Activated CD4-positive, alpha-beta T cell treated with anti-CD3 and anti-CD28 coated beads for 48 hours (primary cell): ENCODE results near the gene UGT1A9.
A peak's percentile ranks its signal among the peaks of the same experiment; 100 is the strongest.

ENCODE experiments used
- DNase-seq: peaks from one replicate; pipeline ENCODE4 v3.0.0-alpha.2; 2020

The UGT1A9 gene

DNA sequence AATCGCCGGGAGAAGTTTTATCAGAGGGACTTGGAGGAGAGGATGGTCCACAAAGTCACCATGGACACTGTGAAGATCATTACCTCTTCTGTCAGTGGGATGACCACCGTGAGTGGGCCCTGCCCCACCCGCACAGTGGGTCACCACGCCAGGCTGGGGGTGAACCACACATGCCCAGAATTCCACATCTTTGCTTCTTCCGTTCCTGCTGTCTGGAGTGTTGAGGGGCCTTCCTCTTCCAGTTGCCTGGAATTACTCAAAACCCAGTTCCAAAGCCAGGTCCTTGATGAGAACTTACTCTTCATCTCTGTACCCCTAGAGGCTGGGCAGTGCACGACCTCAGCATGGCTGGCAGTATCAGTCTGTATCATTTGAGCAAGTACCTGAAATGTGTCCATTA is 128.5 kb downstream of the UGT1A9 start:
- no peak for DNase-seq

DNA sequence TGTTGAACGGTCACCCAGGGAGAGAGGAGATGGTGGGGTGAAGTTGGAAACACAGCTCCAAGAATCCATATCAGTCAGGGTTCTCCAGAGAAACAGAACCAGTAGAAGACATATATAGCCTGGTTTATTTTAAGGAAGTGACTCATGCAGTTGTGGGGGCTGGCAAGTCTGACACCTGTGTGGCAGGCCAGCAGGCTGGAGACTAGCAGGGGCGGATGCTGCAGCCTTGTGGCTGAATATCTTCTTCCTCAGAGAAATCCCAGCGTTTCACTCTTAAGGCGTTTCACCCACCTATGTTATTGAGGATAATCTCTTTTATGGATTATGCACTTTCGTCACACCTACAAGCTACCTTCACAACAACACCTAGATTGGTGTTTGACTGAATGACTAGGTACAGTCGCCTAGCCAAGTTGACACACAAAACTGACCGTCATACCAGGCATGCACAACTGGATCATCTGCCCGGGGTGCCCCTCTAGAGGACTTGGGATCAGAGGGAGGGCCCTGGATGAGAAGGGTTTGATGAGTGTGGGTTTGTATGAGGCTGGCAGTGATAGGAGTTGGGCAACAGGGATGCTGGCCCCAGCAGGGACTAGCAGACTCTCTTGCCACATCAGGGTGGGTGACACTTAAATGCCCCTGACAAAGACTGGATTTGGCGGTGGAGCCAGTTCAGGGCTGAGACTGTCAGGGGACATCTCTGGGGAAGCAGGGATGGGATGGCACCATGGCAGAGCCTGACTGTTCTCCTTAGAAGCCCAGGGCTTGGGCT is 129.8 kb downstream of the UGT1A9 start:
- DNase-seq, result peak; percentile 25

DNA sequence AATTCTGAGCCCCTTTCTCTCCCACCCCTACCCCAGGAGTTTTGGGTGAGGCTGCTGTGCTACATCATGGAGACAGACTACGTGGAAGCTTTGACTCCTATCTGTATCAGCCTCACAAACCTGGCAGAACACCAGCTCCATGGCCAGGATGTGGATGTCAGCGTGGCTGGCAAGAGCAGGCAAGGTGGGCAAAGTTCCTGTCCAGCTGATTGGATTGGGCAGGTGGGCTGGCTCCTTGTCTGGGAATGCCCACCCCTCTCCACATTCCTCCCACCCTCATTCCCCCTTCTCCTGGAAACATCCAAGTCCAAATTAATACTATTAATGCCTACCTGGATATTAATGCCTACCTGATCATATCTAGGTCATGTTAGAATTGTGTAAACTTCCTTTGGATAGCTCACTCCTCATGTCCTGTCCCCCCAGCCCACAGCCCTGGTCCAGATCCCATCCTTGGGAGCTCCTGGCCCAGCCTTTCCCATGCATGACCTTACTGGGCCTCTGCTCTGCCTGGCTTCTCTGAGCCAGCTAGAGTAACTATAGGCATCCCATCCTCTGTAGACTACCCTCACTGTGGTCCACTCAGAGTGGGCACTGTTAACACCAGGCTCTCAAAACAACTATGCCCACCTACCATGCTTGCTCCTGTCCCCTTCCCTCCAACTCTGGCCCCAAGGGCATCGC is 130.6 kb downstream of the UGT1A9 start:
- DNase-seq, result no peak

DNA sequence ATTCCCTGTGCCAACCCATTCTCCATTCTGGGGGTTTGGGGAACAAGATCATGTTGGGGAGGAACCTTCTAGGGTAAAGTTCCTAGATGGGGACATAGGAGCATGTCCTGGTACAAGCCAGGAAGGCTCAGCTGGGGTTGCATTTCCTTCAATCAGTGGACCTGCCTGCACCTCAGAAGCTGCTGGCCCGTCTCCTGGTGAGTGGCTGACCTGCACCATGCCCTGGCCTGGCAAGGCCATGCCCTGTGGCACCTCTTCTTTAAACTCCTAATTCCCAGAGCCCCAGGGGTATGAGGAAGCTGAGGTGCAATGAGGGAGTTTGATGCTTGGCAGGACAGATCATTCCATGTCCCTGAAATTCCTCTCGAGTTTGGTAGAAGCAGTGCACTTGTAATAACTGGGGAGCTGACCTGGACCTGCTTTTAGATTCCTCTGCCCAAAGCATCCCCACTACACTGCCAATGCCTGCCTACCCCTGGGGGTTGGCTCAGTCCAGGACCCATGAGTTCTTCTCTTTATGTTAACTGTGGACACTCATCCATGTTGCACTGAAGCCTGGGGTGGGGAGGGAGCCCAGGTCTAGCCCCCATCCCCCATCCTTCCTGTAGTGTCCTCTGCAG is 131.7 kb downstream of the UGT1A9 start:
- no peak for DNase-seq

DNA sequence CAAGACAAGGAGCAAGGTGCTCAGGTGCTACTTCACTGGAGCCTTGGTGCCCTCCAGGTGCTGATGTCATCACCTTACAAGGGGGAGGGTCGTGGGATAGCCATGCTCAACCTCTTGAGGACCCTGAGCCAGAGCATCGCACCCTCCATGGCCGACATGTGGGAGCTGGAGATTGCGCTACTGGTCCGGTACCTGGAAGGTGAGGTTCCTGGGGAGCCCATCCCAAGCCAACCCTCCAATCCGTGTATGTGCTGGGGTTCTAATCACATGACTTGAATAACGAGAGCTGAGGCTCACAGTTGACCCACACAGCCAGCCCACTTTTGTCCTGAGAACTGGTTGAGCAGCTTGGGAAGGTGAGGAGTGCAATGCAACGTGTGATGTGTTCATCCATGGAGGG is 132.3 kb downstream of the UGT1A9 start:
- no peak for DNase-seq

DNA sequence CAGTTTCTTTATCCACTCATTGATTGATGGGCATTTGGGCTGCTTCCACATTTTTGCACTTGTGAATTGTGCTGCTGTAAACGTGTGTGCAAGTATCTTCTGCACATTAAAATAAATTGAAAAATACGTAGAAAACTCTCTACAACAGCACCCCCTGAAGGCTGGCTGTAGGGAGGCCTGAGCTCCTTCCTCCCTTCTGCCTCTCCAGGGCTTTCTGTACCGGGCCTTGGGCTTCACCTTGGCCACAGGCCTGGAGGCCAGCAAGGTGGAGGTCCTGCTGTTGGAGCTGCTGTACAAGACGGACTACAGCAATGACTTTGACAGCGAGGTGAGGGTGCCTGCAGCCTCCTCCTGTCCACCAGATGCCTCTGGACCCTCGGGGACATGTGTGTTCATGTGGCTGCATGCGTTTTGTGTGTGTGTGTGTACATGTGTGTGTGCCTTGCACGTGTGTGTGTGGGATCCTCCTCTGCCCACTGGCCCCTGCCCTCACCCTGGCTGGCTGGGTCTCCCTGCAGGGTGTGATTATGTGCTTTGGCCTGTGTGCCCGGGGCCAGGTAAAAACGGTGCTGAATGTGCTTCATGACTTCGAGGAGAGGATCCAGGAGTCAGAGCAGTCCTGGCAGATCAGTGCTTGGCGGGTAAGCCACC is 135.6 kb downstream of the UGT1A9 start:
- no peak for DNase-seq

DNA sequence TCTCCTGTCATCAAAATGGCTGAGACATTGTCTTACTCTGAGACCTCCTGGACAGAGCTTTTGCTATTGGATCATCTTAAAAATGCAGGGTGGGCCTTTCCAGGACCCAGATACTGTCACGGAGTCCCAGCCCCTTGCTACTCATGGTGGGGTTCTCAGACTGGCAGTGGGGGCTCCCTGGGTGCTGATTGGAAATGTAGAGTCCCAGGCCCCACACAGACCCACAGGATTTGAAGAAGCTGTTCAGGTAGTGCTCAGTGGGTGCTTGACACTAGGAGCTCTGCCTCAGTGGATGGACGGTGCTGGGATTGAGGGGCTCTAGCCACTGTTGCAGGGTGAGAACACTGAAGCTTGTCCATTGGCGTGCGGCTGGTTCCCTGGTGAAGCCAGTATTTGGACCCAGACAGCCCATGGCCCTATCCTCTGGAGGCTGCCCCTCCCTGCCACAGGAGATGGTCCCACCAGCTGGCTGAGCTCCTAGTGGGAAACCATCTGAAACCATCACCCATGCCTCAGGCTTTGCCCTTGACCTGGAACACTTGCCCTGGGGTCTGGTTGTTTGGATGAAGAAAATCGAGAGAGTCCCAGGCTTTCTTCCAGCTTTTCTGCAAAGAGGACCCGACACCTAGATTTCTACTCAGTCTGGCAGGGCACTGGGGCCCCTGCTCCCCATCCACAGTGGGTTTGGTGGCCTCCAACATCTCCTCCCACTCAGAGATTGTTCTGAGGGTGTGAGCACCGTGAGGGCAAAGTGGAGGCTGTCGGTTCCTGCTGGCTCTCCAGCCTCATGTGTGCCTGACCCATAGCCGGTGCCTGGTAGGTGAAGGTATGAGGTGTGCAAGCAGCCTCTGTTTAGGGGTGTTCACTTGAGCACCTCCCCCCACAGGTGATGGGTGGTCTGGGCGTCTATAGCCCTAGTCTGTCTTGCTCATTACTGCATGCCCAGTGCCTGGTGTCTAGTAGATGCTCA is 136.6 kb downstream of the UGT1A9 start:
- no peak for DNase-seq

DNA sequence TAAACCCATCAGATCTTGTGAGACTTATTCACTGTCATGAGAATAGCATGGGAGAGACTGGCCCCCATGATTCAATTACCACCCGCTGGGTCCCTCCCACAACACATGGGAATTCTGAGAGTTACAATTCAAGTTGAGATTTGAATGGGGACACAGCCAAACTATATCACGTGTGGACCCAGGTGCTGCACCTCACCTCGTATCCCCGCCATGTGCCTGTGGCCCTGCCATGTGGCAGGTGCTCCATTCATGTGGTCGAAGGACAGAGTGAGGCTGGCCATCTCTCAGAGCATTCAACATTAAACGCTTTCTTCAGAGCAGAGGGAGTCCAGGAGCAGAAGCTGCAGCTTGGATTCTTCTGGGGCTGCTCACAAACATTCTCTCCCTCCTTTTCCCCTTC is 138.7 kb downstream of the UGT1A9 start:
- no peak for DNase-seq

DNA sequence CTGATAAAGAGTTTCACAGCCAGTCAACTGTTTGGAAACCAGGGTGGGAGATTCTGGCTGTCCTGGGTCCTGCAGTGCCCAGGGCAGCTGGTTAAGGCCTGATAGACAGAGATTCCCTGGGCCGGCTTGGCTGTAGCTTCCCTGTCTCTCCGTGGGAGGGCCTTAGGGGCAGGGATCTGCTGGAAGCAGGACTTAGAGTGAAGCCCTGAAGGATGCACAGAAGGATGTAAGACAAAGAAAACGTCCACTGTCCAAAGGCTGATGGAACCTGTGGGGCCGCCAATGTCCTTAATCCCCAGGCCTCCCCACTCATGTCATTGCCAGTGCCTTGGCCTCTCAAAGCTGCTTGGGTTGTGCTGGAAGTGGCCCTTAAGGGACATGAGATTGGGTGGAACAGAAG is 139.4 kb downstream of the UGT1A9 start:
- no peak for DNase-seq

DNA sequence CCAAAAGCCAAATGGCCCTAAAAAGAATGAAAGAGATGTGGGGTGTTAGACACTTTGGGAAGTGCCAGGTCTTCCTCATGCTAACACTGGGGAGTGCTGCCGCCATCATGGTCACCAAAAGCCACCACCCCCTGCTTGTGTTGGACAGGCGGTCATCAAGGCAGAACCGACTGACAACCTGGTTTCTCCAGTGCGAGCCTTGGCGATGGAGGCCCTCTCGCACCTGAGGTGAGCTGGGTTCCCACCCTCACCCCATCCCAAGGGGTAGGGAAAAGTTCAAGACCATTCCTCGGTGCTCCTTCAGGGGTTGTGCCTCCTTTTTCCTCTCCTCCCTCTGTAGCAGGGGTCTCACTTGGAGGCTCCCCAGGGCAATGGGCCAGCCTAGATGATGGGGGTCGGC is 140.0 kb downstream of the UGT1A9 start:
- no peak for DNase-seq

DNA sequence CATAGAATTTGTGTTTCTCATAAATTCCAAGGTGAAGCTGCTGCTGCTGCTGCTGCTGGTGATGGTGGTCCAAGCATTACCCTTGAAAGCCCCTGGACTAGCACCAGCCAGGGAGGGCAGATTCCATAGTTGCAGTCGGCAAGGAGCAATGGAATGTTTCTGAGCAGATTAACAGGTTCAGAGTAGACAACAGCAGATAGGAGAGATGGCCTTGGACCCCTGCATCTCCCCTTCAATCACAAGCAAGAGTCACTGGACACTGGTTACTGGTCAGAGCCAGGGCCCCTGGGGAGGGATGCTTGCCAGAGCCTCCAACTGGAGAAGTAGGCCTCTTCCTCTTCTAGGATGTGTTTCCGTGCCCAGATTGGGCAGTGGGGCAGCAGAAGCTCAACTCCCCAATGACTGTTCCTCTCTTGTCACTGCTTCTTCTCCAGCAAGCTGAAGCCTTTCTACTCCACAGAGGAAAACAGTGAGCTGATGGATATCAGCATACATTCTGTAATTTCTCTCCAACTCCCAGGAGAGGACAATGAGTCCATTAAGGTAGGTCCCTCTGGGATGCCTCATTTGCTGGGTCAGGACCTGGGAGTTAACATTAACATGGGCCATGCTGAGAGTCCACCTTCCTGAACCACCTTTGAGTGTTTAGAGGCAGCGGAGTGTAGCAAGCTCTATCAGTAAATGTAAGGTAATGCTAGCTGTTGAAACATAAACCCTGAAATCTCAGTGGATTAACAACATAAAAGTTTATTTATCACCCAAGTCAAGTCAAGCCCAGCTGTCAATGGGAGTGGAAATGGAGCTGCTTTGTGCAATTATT is 141.7 kb downstream of the UGT1A9 start:
- DNase-seq, result no peak

DNA sequence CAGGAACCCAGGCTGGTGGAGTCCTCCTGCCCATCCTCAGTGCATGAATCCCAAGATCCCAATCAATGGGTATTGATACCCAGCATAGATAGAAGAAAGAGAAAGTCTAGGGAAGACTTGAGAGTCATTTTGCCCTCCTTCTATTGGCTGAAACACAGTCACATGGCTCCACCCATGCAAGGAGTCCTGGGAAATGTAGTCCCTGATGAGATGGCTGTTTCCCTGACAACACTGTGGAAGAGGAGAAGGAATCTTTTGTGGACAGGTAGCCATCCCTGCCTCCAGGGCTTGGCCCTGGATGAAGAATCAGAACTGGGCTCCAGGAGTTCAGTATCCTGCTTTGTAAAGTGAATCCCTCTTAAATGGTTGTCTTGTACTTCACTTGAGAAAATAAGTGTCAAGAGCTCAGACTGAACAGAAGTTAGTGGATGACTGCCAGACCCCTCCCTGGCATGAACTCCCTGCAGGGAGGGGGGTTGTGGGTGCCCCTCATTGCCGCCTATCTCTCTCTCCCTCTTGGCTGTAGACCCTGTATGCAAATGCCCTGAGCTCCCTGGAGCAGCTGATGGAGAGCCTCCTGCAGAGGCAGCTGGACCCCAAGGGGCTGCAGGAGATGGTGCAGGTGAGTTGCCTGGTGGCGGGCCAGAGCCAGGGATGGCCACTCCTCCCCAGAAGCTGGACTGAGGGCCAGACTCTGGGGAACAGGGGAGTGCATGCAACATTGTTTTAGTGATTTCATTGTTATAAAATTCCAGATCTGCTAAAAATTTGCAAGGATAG is 142.5 kb downstream of the UGT1A9 start:
- DNase-seq, result no peak

DNA sequence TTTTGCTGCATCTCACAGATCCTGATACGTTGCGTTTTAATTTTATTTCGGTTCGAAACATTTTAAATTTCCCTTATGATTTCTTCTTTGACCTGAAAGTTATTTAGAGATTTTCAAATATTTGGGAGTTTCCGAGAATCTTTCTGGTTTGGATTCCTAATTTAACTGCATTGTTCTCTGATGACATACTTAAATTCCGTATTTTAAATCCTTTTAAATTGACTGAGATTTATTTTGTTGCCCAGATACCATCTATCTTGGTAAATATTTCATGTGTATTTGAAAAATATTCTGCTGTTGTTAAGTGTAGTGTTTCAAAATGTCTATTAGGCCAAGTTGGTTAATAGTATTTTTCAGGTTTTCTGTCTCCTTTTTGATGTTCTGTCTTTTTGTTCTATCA is 144.2 kb downstream of the UGT1A9 start:
- no peak for DNase-seq

DNA sequence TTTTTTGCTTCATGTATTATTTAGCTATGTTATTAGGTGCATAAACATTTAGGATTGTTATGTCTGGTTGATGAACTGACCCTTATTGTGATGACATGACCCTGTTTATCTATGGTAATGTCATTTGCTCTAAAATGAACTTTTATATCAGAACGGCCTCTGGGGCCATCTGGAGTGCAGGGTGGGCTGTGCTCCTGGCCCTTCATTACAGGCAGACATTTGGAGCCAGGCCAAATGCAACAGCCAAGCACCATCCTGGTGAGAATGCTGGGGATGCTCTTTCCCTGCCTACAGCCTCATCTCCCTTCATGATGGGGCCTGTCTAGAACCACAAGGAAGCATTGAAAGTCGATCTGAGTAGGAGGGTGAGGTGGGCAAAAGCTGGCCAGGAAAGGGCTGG is 144.6 kb downstream of the UGT1A9 start:
- DNase-seq, result no peak

DNA sequence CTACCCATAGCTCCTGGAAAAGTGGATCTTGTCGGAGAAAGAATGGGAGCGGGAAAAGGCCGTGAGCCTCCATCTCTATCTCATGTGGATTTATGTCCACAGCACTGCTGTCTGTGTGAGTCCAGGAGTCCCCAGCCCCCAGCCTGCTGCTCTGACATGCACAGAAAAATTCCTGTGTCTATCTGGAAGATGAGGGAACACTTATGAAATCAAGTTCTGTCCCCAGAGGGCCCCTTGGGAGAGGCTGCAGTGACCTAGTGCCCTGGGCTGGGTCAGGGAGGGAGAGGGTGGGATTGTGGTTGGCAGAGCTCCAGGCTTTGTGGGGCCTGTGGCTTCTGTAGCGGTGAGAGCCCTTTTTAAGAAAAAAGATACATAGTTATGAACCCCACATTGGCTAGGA is 145.1 kb downstream of the UGT1A9 start:
- no peak for DNase-seq

DNA sequence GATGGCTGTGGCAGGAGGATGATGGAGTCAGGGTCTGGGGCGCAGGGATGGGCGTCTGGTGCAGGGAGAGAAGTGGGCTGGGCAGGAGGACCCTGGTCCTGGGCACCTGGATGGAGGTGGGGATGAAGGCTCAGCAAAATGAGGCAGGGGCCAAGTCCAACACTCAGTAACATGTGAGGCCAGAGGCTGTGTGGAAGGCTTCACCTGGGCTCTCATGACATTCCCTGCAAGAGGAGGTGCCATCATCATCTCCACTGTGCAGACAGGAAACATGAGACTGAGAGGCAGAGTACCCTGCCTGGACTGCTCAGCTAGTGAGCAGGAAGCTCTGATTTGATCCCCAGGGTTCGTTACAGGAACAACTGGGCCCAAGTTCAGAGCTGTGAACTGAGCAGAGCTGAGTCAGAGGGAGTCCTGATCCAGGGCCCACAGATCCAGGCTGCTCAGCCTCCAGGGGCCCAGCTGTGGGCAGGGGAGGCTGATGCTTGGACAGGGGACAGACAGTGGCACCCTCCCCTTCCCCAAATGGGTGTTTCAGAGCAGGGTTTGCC is 145.7 kb downstream of the UGT1A9 start:
- DNase-seq, result no peak

DNA sequence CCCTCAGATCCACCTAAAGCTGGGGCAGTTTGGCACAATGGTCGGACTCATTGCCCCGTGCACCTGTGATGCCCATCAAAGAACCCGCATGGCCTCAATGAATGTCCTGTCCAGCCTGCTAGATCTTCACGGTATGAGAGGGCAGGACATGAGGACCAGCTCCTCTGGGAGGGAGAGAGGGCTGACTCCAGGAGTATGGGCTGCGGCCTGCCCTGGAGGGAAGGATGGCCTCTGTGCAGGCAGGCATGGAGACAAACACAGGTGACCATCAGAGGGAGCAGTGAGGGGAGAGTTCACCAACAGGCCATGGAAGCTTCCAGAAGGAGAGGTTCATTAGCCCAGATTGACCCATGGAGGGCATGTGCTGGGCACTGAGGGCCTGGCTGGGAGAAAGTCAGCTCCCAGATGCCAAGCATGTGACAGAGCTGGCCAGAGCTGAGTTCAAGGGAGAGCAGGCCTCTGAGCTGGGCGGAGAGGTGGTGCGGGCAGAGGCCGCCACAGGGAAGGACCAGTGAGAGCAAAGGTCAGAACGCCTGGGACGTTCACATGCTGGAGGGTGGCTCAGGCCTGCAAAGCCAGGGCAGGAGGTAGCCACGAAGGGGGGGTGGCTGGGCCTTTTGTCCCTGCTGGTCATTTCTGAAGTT is 146.4 kb downstream of the UGT1A9 start:
- DNase-seq, result no peak

DNA sequence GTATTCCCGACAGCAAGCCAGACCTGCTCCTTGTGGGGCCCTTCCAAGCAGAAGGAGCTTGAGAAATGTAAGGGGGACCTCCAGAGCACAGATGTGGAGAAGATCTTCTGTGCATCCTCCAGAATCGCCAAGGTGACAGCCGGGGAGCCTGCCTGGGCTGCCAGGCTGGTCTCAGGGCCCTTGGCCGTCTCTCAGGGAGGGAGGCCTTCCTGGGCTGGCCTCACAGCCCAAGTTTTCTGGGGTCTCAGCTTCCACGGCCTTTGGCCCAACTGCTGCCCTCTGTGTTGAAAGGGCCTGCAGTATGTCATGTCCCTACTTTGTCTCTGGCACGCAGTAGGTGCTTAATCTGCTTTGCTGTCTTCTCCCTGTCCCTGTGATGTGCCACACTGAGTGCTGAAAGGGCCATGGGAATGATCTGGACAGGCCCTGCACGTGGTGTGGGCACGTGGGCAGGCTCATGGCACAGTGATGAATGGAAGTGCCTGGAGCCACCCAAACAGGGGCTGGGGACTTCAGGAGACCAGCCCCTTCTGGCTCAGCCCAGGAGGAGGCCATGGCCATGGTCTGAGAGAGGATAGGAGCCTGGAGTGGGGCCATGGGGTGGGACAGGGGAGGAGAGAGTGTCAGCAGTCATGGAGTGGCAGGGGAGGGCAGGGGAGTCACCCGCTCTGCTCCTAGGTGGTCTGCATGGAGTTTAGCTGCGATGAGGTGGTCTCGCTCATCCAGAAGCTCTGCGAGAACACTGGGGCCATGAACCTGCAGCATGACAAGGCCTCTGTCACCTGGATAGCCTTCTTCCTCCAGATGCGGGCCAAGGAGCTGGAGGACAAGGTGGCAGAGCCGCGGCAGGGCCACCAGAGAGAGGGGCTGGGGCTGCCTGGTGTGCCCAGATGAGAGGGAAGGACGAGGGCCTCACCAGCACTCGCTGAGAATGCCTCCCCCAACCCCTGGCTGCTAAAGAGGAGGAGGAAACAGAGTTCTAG is 147.2 kb downstream of the UGT1A9 start:
- DNase-seq, result no peak
